WTC11 (cell line): Measurements from ENCODE around the gene MAML3. TPM values are rescaled to one million over a fixed set of nuclear protein-coding genes. Genes with fewer than 3 reads are reported as not detected.
"Not testable (repeated sequence)": the region's sequence is repeated elsewhere in the genome, so short reads cannot be mapped to it uniquely, and the experiment has no call there.

Experiments used
- ATAC-seq: fragments of 200-7000 bp; cut with Tn5 transposase; 2 replicates; pipeline ENCODE4 v1.10.0; 2021; ENCODE audit warnings: mild to moderate bottlenecking, moderate library complexity
- CTCF ChIA-PET: fragments of 300-600 bp; sonication (Branson Sonifier 250); formaldehyde crosslinking; loops from one replicate; lab custom pipeline; 2021; ENCODE audit warnings: antibody characterized with exemption; lab: Charles Lee
- POLR2A ChIA-PET: fragments of 350-600 bp; sonication (Branson Sonifier 250); formaldehyde crosslinking; loops from one replicate; lab custom pipeline; 2021; ENCODE audit warnings: antibody characterized with exemption; lab: Charles Lee
- DNase-seq: peaks from one replicate; pipeline ENCODE4 v3.0.0; 2021; ENCODE audit warnings: low spot score
- H3K27ac Mint-ChIP-seq: 2 replicates; pipeline ENCODE4 v1.8.0; 2021; ENCODE audit warnings: mixed read lengths
- H3K27me3 Mint-ChIP-seq: 2 replicates; pipeline ENCODE4 v1.8.0; 2021; ENCODE audit warnings: low read depth, mild to moderate bottlenecking, moderate library complexity, mixed read lengths
- H3K36me3 Mint-ChIP-seq: 2 replicates; pipeline ENCODE4 v1.8.0; 2021; ENCODE audit warnings: mixed read lengths
- H3K4me1 Mint-ChIP-seq: 2 replicates; pipeline ENCODE4 v1.8.0; 2022; ENCODE audit warnings: mixed read lengths
- H3K4me3 Mint-ChIP-seq: 2 replicates; pipeline ENCODE4 v1.8.0; 2021; ENCODE audit warnings: mild to moderate bottlenecking, moderate library complexity, mixed read lengths
- H3K9me3 Mint-ChIP-seq: 2 replicates; pipeline ENCODE4 v1.8.0; 2021; ENCODE audit warnings: mixed read lengths
- ATF1 ChIP-seq: sonication (generic); formaldehyde crosslinking; IDR thresholded peaks from 2 replicates; pipeline ENCODE4 v1.8.1; 2023; ENCODE audit warnings: mild to moderate bottlenecking, moderate library complexity, missing genetic modification reagents
- ATF2 ChIP-seq: sonication (generic); formaldehyde crosslinking; IDR thresholded peaks from 2 replicates; pipeline ENCODE4 v1.8.1; 2022; ENCODE audit warnings: low read depth, missing genetic modification reagents, borderline replicate concordance
- ETV6 ChIP-seq: sonication (generic); formaldehyde crosslinking; IDR thresholded peaks from 2 replicates; pipeline ENCODE4 v1.8.1; 2022; ENCODE audit warnings: mild to moderate bottlenecking, missing genetic modification reagents
- FOXJ3 ChIP-seq: sonication (generic); formaldehyde crosslinking; IDR thresholded peaks from 2 replicates; pipeline ENCODE4 v1.9.0; 2021; ENCODE audit warnings: missing genetic modification reagents, mild to moderate bottlenecking, borderline replicate concordance
- FOXK1 ChIP-seq: sonication (generic); formaldehyde crosslinking; IDR thresholded peaks from 2 replicates; pipeline ENCODE4 v1.8.0; 2022; ENCODE audit warnings: mild to moderate bottlenecking, moderate library complexity, missing genetic modification reagents
- GTF2I ChIP-seq: fragments of 250-450 bp; sonication (Bioruptor Pico); conservative IDR thresholded peaks from 2 replicates; pipeline ENCODE4 v1.4.0; 2021; ENCODE audit warnings: mild to moderate bottlenecking
- KAT7 ChIP-seq: sonication (generic); formaldehyde crosslinking; IDR thresholded peaks from 2 replicates; pipeline ENCODE4 v1.8.1; 2023; ENCODE audit warnings: missing genetic modification reagents, mild to moderate bottlenecking, borderline replicate concordance
- MLX ChIP-seq: sonication (generic); formaldehyde crosslinking; IDR thresholded peaks from 2 replicates; pipeline ENCODE4 v1.8.1; 2023; ENCODE audit warnings: mild to moderate bottlenecking, missing genetic modification reagents, moderate library complexity
- MXD4 ChIP-seq: fragments of 250-450 bp; sonication (Bioruptor Pico); IDR thresholded peaks from 2 replicates; pipeline ENCODE4 v1.8.0; 2021; ENCODE audit warnings: mild to moderate bottlenecking, moderate library complexity, borderline replicate concordance
- NR1H2 ChIP-seq: sonication (generic); formaldehyde crosslinking; IDR thresholded peaks from 2 replicates; pipeline ENCODE4 v1.9.0; 2021; ENCODE audit warnings: mild to moderate bottlenecking, moderate library complexity, missing genetic modification reagents
- OVOL2 ChIP-seq: fragments of 250-450 bp; sonication (Bioruptor Pico); IDR thresholded peaks from 2 replicates; pipeline ENCODE4 v1.9.0; 2021; ENCODE audit warnings: mild to moderate bottlenecking, borderline replicate concordance
- RELA ChIP-seq: sonication (generic); formaldehyde crosslinking; IDR thresholded peaks from 2 replicates; pipeline ENCODE4 v1.8.1; 2022; ENCODE audit warnings: missing genetic modification reagents, mild to moderate bottlenecking, borderline replicate concordance
- RORB ChIP-seq: fragments of 250-450 bp; sonication (Bioruptor Pico); IDR thresholded peaks from 2 replicates; pipeline ENCODE4 v1.9.0; 2021; ENCODE audit warnings: mild to moderate bottlenecking
- TCF7 ChIP-seq: sonication (generic); formaldehyde crosslinking; IDR thresholded peaks from 2 replicates; pipeline ENCODE4 v1.8.0; 2022; ENCODE audit warnings: mild to moderate bottlenecking, low read depth, missing genetic modification reagents, moderate library complexity
- TEAD1 ChIP-seq: sonication (generic); formaldehyde crosslinking; IDR thresholded peaks from 2 replicates; pipeline ENCODE4 v1.8.0; 2022; ENCODE audit warnings: mild to moderate bottlenecking, missing genetic modification reagents
- TP53 ChIP-seq: sonication (generic); formaldehyde crosslinking; IDR thresholded peaks from 2 replicates; pipeline ENCODE4 v1.8.1; 2023; ENCODE audit warnings: mild to moderate bottlenecking, missing genetic modification reagents
- ZBTB21 ChIP-seq: sonication (generic); formaldehyde crosslinking; IDR thresholded peaks from 2 replicates; pipeline ENCODE4 v1.8.1; 2023; ENCODE audit warnings: mild to moderate bottlenecking, missing genetic modification reagents, borderline replicate concordance
- ZNF263 ChIP-seq: sonication (generic); formaldehyde crosslinking; IDR thresholded peaks from 2 replicates; pipeline ENCODE4 v1.8.1; 2022; ENCODE audit warnings: low read depth, mild to moderate bottlenecking, moderate library complexity, missing genetic modification reagents
- ZNF317 ChIP-seq: sonication (generic); formaldehyde crosslinking; IDR thresholded peaks from 2 replicates; pipeline ENCODE4 v1.8.1; 2023; ENCODE audit warnings: low read depth, mild to moderate bottlenecking, moderate library complexity, missing genetic modification reagents, borderline replicate concordance
- ZNF396 ChIP-seq: fragments of 250-450 bp; sonication (Bioruptor Pico); IDR thresholded peaks from 2 replicates; pipeline ENCODE4 v1.8.0; 2021; ENCODE audit warnings: mild to moderate bottlenecking, moderate library complexity, borderline replicate concordance
- ZNF416 ChIP-seq: fragments of 250-450 bp; sonication (Bioruptor Pico); IDR thresholded peaks from 2 replicates; pipeline ENCODE4 v1.9.0; 2021; ENCODE audit warnings: mild to moderate bottlenecking, inconsistent platforms
- ZNF423 ChIP-seq: fragments of 250-450 bp; sonication (Bioruptor Pico); IDR thresholded peaks from 2 replicates; pipeline ENCODE4 v2.1.2; 2022; ENCODE audit warnings: mild to moderate bottlenecking, moderate library complexity
- ZNF671 ChIP-seq: fragments of 250-450 bp; sonication (Bioruptor Pico); IDR thresholded peaks from 2 replicates; pipeline ENCODE4 v1.8.0; 2021; ENCODE audit warnings: mild to moderate bottlenecking
- total RNA-seq: library from RNA; stranded (reverse); gene quantifications from 3 replicates; pipeline ENCODE4 v1.2.3, GENCODE V29; 2021
- TF ChIP-seq, protein P1 (sequence below): fragments of 250-450 bp; sonication (Bioruptor Pico); IDR thresholded peaks from 2 replicates; pipeline ENCODE4 v1.8.0; 2021; ENCODE audit warnings: mild to moderate bottlenecking
- TF ChIP-seq, protein P2 (sequence below): sonication (generic); formaldehyde crosslinking; IDR thresholded peaks from 2 replicates; pipeline ENCODE4 v1.8.0; 2023; ENCODE audit warnings: missing genetic modification reagents
- TF ChIP-seq, protein P3 (sequence below): sonication (generic); formaldehyde crosslinking; IDR thresholded peaks from 2 replicates; pipeline ENCODE4 v1.8.1; 2023; ENCODE audit warnings: mild to moderate bottlenecking, moderate library complexity, missing genetic modification reagents

MAML3 gene
- total RNA-seq, 1 experiment from 2014 or later, result 7.4 TPM

DNA sequence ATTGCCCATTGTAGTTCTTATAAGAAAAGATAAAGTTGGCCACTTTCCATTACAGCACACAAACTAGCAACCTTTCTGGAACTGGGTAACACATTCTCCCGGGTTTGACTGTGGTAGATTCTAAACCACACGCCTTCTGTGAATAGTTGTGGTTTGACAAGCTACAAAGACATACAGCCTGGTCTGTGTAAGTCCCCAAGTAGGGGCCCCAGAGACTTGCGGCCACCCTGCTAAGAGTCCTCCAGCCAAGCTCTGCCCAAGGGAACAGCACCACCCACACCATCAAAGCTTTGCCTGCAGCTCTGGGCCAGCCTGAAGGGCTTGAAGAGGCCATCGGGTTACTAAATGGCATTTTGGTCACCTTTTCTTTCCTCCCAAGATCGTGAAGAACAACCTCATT is 203.4 kb downstream of the MAML3 start:
- no peaks in the 10 kb centered on the region for H3K36me3 Mint-ChIP-seq
- no peak for TF ChIP-seq ZNF423 (CRISPR knock-in tag)
- no peak for TF ChIP-seq ZNF671
- TF ChIP-seq, protein P1, sequence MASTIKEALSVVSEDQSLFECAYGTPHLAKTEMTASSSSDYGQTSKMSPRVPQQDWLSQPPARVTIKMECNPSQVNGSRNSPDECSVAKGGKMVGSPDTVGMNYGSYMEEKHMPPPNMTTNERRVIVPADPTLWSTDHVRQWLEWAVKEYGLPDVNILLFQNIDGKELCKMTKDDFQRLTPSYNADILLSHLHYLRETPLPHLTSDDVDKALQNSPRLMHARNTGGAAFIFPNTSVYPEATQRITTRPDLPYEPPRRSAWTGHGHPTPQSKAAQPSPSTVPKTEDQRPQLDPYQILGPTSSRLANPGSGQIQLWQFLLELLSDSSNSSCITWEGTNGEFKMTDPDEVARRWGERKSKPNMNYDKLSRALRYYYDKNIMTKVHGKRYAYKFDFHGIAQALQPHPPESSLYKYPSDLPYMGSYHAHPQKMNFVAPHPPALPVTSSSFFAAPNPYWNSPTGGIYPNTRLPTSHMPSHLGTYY (CRISPR knock-in tag), result no peak
- no peak for TF ChIP-seq ZBTB21
- TF ChIP-seq TCF7, result no peak
- no peak for TF ChIP-seq ATF1 (CRISPR knock-in tag)
- TF ChIP-seq FOXJ3 (CRISPR knock-in tag), result no peak
- TF ChIP-seq MLX (CRISPR knock-in tag), result no peak
- no peak for TF ChIP-seq MXD4
- no peak for TF ChIP-seq RELA (CRISPR knock-in tag)
- TF ChIP-seq ZNF263 (CRISPR knock-in tag), result no peak
- no peak for TF ChIP-seq ZNF416 (CRISPR knock-in tag)
- TF ChIP-seq, protein P2, sequence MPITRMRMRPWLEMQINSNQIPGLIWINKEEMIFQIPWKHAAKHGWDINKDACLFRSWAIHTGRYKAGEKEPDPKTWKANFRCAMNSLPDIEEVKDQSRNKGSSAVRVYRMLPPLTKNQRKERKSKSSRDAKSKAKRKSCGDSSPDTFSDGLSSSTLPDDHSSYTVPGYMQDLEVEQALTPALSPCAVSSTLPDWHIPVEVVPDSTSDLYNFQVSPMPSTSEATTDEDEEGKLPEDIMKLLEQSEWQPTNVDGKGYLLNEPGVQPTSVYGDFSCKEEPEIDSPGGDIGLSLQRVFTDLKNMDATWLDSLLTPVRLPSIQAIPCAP (CRISPR knock-in tag), result no peak
- no peak for TF ChIP-seq OVOL2 (CRISPR knock-in tag)
- TF ChIP-seq GTF2I, result no peak
- TF ChIP-seq, all 79 proteins: peak for 0
- H3K9me3 Mint-ChIP-seq, result peaks cover 4% of the 10 kb centered on the region; the same call in 1 of the 2 replicates
- DNase-seq, result no peak
- peaks cover 15% of the 10 kb centered on the region for H3K4me1 Mint-ChIP-seq
- no peaks in the 10 kb centered on the region; the same call in none of the 2 replicates for H3K27me3 Mint-ChIP-seq
- no peak overlapping the region for H3K4me3 Mint-ChIP-seq
- ATAC-seq, result no peak
- CTCF ChIA-PET, result no interaction called here
- POLR2A ChIA-PET, result no interaction called here
- H3K27ac Mint-ChIP-seq, result no peak overlapping the region

DNA sequence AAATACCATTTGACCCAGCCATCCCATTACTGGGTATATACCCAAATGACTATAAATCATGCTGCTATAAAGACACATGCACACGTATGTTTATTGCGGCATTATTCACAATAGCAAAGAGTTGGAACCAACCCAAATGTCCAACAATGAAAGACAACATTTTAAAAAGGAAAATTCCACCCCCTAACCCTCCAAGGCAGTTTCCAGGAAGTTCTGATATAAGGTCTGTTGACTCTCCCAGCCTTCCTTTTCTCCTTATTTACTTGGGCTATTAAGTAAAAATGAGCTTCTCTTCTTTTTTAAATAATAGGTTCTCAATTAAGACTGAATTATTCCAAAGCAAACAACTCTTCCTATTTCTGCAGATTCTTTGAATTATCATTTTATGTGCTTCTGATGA is 209.1 kb downstream of the MAML3 start:
- H3K9me3 Mint-ChIP-seq, POLR2A ChIA-PET, H3K27ac Mint-ChIP-seq, H3K4me3 Mint-ChIP-seq, H3K27me3 Mint-ChIP-seq, ATAC-seq, DNase-seq, CTCF ChIA-PET, H3K36me3 Mint-ChIP-seq: not testable (repeated sequence)
- peaks cover 16% of the 10 kb centered on the region for H3K4me1 Mint-ChIP-seq

GRCh38 chr4:139943277-139943676 is 210.7 kb downstream of the MAML3 start:
- no peak overlapping the region for H3K4me3 Mint-ChIP-seq
- H3K27ac Mint-ChIP-seq, result peak overlapping the region; percentile 35; the same call in 1 of the 2 replicates
- peaks cover 16% of the 10 kb centered on the region for H3K4me1 Mint-ChIP-seq
- POLR2A ChIA-PET, result no interaction called here
- no peaks in the 10 kb centered on the region for H3K9me3 Mint-ChIP-seq
- TF ChIP-seq KAT7 (CRISPR knock-in tag) (no peak), ZNF396 (CRISPR knock-in tag) (no peak), OVOL2 (CRISPR knock-in tag) (no peak), ETV6 (CRISPR knock-in tag) (no peak), RORB (no peak)
- ATAC-seq (peak; percentile 95), DNase-seq (no peak)
- no peaks in the 10 kb centered on the region for H3K36me3 Mint-ChIP-seq
- CTCF ChIA-PET, result no interaction called here
- no peaks in the 10 kb centered on the region for H3K27me3 Mint-ChIP-seq

DNA sequence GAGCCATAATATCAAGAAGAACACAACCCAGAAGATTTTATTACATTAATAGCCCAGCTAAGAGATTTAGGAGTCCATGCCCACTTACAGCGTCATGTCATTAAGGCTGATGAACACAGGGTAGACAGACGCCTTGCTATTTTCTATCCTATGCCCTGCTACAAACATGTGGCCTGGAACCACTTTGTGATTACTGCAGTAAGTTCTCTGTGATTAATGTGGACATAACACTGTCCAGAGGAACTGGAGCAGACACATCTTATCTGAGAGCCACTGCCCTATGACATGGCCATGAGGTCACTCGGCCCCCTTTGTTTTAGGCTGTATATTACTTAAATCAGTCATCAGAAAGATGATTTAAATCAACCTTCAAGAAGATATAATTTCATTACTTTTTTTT is 211.7 kb downstream of the MAML3 start:
- H3K4me1 Mint-ChIP-seq, result peaks cover 15% of the 10 kb centered on the region
- no peaks in the 10 kb centered on the region for H3K9me3 Mint-ChIP-seq
- ChIA-PET POLR2A (no interaction called here), CTCF (no interaction called here)
- no peak overlapping the region for H3K4me3 Mint-ChIP-seq
- no peak overlapping the region for H3K27ac Mint-ChIP-seq
- TF ChIP-seq ATF2 (CRISPR knock-in tag) (no peak), ZNF317 (no peak), FOXK1 (CRISPR knock-in tag) (no peak), ZNF671 (no peak), TEAD1 (CRISPR knock-in tag) (no peak), TP53 (CRISPR knock-in tag) (no peak), ZNF263 (CRISPR knock-in tag) (no peak), TCF7 (no peak), NR1H2 (CRISPR knock-in tag) (no peak)
- TF ChIP-seq, protein P3, sequence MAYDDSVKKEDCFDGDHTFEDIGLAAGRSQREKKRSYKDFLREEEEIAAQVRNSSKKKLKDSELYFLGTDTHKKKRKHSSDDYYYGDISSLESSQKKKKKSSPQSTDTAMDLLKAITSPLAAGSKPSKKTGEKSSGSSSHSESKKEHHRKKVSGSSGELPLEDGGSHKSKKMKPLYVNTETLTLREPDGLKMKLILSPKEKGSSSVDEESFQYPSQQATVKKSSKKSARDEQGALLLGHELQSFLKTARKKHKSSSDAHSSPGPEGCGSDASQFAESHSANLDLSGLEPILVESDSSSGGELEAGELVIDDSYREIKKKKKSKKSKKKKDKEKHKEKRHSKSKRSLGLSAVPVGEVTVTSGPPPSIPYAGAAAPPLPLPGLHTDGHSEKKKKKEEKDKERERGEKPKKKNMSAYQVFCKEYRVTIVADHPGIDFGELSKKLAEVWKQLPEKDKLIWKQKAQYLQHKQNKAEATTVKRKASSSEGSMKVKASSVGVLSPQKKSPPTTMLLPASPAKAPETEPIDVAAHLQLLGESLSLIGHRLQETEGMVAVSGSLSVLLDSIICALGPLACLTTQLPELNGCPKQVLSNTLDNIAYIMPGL (CRISPR knock-in tag), result no peak
- DNase-seq (no peak), ATAC-seq (no peak)
- H3K27me3 Mint-ChIP-seq, result no peaks in the 10 kb centered on the region
- no peaks in the 10 kb centered on the region for H3K36me3 Mint-ChIP-seq
